RWPE1 (cell line): ENCODE results near the gene UNC13A.

Experiments used
- CTCF ChIA-PET: fragments of 350-600 bp; sonication (Branson Sonifier 250); formaldehyde crosslinking; extraction: SDS; loops from one replicate; lab custom pipeline; 2021; lab: Yijun Ruan, JAX
- POLR2A ChIA-PET: fragments of 400-600 bp; formaldehyde crosslinking; extraction: SDS; loops from one replicate; lab custom pipeline; 2020; ENCODE audit warnings: antibody characterized with exemption; ENCODE audit not compliant: low non-redundant PET; lab: Yijun Ruan, JAX
- DNase-seq: peaks from one replicate; pipeline ENCODE4 v3.0.0; 2012; ENCODE audit warnings: low spot score
- H3K27ac ChIP-seq: fragments of 450-650 bp; 2 replicates; pipeline ENCODE4 v1.5.1; 2017
- TF ChIP-seq, protein P1 (sequence below): fragments of 450-650 bp; conservative IDR thresholded peaks from 2 replicates; pipeline ENCODE4 v1.5.1; 2017; ENCODE audit warnings: low read depth, mild to moderate bottlenecking

UNC13A gene

DNA sequence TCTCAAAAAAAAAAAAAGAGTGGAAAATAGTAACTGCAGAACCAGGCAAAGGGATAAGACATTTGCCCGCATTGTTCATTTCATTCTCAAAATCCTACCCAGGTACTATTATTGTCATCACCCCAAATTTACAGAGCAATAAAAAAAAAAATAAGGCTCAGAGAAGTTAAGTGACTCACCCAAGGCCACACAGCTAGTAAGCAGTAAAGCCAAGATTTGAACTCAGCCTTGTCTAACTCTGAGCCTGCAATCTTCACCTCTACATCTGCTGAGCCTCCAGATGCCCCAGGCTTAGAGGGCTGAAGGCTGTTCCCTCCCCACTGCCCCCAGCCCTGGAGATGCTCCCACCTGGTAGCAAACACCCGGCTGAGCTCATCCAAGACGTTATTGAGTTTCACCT lies 61.0 kb downstream of the UNC13A start:
- no peak overlapping the region for H3K27ac ChIP-seq
- ChIA-PET CTCF (interaction anchor here (0.6 kb wide), 1 partner anchor 177 kb away, joined by 3 read pairs; no protein-coding TSS in a partner anchor), POLR2A (no interaction called here)
- DNase-seq: no peak
- TF ChIP-seq, protein P1, sequence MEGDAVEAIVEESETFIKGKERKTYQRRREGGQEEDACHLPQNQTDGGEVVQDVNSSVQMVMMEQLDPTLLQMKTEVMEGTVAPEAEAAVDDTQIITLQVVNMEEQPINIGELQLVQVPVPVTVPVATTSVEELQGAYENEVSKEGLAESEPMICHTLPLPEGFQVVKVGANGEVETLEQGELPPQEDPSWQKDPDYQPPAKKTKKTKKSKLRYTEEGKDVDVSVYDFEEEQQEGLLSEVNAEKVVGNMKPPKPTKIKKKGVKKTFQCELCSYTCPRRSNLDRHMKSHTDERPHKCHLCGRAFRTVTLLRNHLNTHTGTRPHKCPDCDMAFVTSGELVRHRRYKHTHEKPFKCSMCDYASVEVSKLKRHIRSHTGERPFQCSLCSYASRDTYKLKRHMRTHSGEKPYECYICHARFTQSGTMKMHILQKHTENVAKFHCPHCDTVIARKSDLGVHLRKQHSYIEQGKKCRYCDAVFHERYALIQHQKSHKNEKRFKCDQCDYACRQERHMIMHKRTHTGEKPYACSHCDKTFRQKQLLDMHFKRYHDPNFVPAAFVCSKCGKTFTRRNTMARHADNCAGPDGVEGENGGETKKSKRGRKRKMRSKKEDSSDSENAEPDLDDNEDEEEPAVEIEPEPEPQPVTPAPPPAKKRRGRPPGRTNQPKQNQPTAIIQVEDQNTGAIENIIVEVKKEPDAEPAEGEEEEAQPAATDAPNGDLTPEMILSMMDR: no peak

DNA sequence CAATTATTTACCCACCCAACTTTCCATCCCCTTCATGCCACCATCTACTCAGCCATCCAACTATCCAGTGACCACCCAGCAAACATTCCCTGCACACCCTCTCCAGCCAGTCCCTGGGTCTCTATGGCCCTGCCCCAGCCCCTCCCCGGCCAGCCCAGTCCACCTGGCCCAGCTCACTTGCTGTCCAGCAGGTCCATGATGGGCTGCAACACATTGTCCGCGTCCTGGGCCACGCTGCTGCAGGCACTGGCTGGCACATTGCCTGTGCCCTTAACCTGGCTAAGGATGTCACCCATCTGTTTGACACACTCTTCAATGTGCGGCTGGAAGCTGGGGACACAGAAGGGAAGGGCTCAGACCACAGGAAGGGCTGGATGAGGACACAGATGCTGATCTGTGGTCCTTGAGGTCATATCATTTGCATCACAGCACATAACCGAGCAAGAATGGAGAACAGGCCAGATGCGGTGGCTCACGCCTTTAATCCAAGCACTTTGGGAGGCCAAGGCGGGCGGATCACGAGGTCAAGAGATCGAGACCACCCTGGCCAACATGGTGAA lies 61.6 kb downstream of the UNC13A start:
- TF ChIP-seq, protein P1: no peak
- CTCF ChIA-PET: no interaction called here

DNA sequence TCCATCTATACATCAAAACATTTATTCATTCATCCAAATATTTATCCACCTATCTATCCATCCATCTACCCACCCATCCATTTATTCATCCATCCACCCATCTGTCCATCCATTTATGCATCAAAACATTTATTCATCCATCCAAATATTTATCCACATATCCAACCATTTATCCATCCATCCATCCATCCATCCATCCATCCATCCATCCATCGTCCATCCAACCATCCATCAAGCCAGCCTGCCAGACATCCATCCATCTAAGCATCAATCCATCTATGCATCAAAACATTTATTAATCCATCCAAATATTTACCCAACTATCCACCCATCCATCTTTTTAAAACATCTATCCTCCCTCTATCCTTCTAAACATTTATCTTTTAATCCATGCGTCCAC lies 62.2 kb downstream of the UNC13A start:
- ChIA-PET CTCF (no interaction called here), POLR2A (no interaction called here)
- no peak overlapping the region for H3K27ac ChIP-seq
- TF ChIP-seq, protein P1: no peak
- DNase-seq: no peak

More for the DNA sequence above, 61.6 kb downstream of the UNC13A start:
- no peak overlapping the region for H3K27ac ChIP-seq
- no peak for DNase-seq
- POLR2A ChIA-PET: no interaction called here

DNA sequence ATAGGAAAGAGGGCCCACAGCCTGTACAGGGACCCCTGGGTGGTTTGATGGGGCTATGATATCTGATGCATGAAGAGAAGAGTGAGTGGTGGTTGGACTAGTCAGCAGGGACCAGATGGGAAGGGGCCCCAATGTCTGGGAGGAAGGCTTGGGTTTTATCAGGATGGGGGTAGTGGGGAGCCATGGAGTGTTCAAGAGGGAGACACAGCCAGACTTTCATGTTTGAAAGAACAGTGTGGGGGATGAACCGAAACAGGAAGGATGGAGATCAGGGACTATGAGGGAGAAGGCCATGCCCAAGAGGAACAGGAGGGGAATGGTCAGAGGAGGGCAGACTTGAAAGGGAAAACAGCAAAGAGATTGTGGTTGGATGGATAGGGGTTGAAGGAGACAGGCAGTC lies 63.1 kb downstream of the UNC13A start:
- TF ChIP-seq, protein P1: no peak
- POLR2A ChIA-PET: no interaction called here
- no peak for DNase-seq
- no peak overlapping the region for H3K27ac ChIP-seq
- CTCF ChIA-PET: no interaction called here

DNA sequence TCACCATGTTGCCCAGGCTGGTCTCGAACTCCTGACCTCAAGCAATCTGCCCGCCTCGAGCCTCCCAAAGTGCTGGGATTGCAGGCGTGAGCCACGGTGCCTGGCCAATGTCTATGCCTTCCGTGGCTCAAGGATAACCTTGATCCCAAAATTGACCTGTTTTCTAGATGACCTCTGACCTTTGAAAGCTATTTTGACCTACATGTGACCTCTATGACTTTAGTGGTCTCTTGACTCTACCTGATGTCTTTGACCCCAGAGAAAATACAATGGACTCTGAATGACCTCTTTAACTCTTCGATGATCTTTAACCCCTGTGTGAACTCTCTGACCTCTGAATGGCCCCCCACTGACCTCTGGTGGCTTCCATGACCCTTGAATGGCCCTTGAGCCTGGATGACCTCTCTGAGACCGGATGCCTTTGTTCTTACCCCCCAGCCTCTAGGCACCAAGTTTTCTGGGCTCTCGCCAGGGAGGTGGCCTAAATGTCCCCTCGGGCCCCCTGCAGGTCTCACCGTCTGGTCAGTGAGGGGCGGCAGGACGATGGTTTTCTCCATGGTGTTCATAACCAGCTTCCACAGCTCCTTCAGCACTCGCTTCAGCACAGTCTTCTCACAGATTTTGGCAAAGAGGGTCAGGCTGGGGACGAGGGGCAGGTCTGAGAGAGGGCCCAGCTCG lies 63.7 kb downstream of the UNC13A start:
- POLR2A ChIA-PET: no interaction called here
- H3K27ac ChIP-seq: no peak overlapping the region
- no peak for DNase-seq
- TF ChIP-seq, protein P1: no peak
- CTCF ChIA-PET: interaction anchor here (0.6 kb wide), 1 partner anchor 231 kb away, joined by 3 read pairs; no protein-coding TSS in a partner anchor

DNA sequence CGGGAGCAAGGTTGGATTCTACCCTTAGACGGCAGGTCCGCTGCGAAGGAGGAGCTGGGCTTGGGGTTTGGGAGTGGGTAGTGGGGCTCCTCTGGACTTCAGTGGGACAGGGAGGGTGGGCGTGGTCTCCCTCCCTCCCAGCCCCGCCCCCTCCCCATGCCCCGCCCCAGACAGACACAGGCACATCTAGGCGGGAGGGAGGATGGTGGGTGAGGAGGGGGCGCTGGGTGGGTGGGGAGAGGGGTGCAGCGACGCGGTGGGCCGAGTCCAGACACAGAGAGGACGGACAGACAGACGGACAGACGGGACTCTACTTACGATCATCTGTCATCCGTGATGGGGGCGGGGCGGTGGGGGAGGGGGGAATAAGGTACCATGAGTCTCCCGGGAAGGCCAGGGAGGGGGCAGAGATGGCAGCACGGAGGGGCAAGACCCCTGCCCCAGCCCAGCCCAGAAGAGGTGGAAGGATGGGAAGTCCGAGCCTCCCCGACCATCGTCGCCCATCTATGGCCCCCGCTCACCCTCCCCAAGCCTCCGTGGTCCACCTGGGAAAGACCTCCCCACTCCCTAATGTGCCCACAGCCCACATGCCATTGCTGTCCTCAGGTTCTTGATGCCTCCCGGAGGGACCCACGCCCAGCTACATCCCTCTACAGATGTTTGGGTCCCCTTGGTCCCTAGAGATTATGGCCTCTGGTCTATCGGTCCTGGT lies 64.8 kb downstream of the UNC13A start:
- no peak for DNase-seq
- ChIA-PET POLR2A (no interaction called here), CTCF (interaction anchor here (0.5 kb wide), 1 partner anchor 438 kb away, joined by 4 read pairs; no protein-coding TSS in a partner anchor)
- H3K27ac ChIP-seq: no peak overlapping the region
- TF ChIP-seq, protein P1: no peak
